H9 (cell line): ENCODE measurements around the gene BCO1. TPM values are rescaled to one million over a fixed set of nuclear protein-coding genes. Genes with fewer than 3 reads are reported as not detected.

Source experiments
- DNase-seq: peaks from one replicate; pipeline ENCODE4 v3.0.0-alpha.2; 2017
- H2AFZ ChIP-seq: one replicate; pipeline ENCODE4 v1.6.1; 2013; ENCODE audit warnings: mild to moderate bottlenecking, low read length, control low read depth, moderate library complexity
- H2AK5ac ChIP-seq: 2 replicates; pipeline ENCODE4 v1.6.1; 2013; ENCODE audit warnings: low read length, control low read depth, mixed read lengths; ENCODE audit not compliant: insufficient read length
- H2BK120ac ChIP-seq: one replicate; pipeline ENCODE4 v1.6.1; 2013; ENCODE audit warnings: low read depth, mild to moderate bottlenecking, low read length, control low read depth, inconsistent platforms; ENCODE audit not compliant: poor library complexity, severe bottlenecking
- H2BK12ac ChIP-seq: 2 replicates; pipeline ENCODE4 v1.6.1; 2013; ENCODE audit warnings: low read length, control low read depth, mixed read lengths, low read depth; ENCODE audit not compliant: insufficient read length
- H2BK15ac ChIP-seq: 2 replicates; pipeline ENCODE4 v1.6.1; 2013; ENCODE audit warnings: low read depth, low read length, control low read depth
- H2BK20ac ChIP-seq: one replicate; pipeline ENCODE4 v1.6.1; 2013; ENCODE audit warnings: low read depth, mild to moderate bottlenecking, low read length, control low read depth, inconsistent platforms; ENCODE audit not compliant: poor library complexity, severe bottlenecking
- H2BK5ac ChIP-seq: 2 replicates; pipeline ENCODE4 v1.6.1; 2013; ENCODE audit warnings: low read length, control low read depth, mixed read lengths; ENCODE audit not compliant: insufficient read length
- H3K14ac ChIP-seq: 2 replicates; pipeline ENCODE4 v1.6.1; 2013; ENCODE audit warnings: low read length, control low read depth; ENCODE audit not compliant: insufficient read depth
- H3K18ac ChIP-seq: 2 replicates; pipeline ENCODE4 v1.6.1; 2013; ENCODE audit warnings: low read depth, mild to moderate bottlenecking, mixed read lengths, low read length, control low read depth; ENCODE audit not compliant: insufficient read length
- H3K23ac ChIP-seq: 2 replicates; pipeline ENCODE4 v1.6.1; 2013; ENCODE audit warnings: low read length, control low read depth, mixed read lengths, low read depth; ENCODE audit not compliant: insufficient read length
- H3K23me2 ChIP-seq: 2 replicates; pipeline ENCODE4 v1.6.1; 2013; ENCODE audit warnings: low read depth, mild to moderate bottlenecking, mixed read lengths, low read length, control low read depth; ENCODE audit not compliant: insufficient read length, poor library complexity, severe bottlenecking
- H3K27ac ChIP-seq: 2 replicates; pipeline ENCODE4 v1.5.1; 2013; ENCODE audit warnings: low read length, control low read depth, mixed read lengths, low read depth; ENCODE audit not compliant: insufficient read length
- H3K27me3 ChIP-seq: 2 replicates; pipeline ENCODE4 v1.6.1; 2013; ENCODE audit warnings: low read length, control low read depth, inconsistent platforms; ENCODE audit not compliant: insufficient read depth
- H3K4ac ChIP-seq: 2 replicates; pipeline ENCODE4 v1.6.1; 2013; ENCODE audit warnings: low read depth, mild to moderate bottlenecking, control low read depth, inconsistent platforms, low read length, moderate library complexity
- H3K4me1 ChIP-seq: 2 replicates; pipeline ENCODE4 v1.6.1; 2013; ENCODE audit warnings: low read length, control low read depth, inconsistent platforms; ENCODE audit not compliant: insufficient read depth
- H3K4me2 ChIP-seq: 2 replicates; pipeline ENCODE4 v1.6.1; 2013; ENCODE audit warnings: low read length, control low read depth, mixed read lengths; ENCODE audit not compliant: insufficient read length, insufficient read depth
- H3K56ac ChIP-seq: 2 replicates; pipeline ENCODE4 v1.6.1; 2013; ENCODE audit warnings: low read depth, mild to moderate bottlenecking, mixed read lengths, low read length, control low read depth; ENCODE audit not compliant: insufficient read length
- H3K79me1 ChIP-seq: 2 replicates; pipeline ENCODE4 v1.6.1; 2013; ENCODE audit warnings: low read depth, mild to moderate bottlenecking, moderate library complexity, low read length, control low read depth, inconsistent platforms; ENCODE audit not compliant: insufficient read depth, poor library complexity, severe bottlenecking
- H3K79me2 ChIP-seq: 2 replicates; pipeline ENCODE4 v1.6.1; 2013; ENCODE audit warnings: low read length, control low read depth, inconsistent platforms; ENCODE audit not compliant: insufficient read depth
- H3K9ac ChIP-seq: 2 replicates; pipeline ENCODE4 v1.6.1; 2013; ENCODE audit warnings: low read length, control low read depth, mixed read lengths; ENCODE audit not compliant: insufficient read length; ENCODE audit errors: extremely low read depth
- H3K9me3 ChIP-seq: one replicate; pipeline ENCODE4 v1.6.1; 2013; ENCODE audit warnings: low read depth, low read length, inconsistent platforms; ENCODE audit not compliant: control insufficient read depth
- H3T11ph ChIP-seq: one replicate; pipeline ENCODE4 v1.6.1; 2013; ENCODE audit warnings: mild to moderate bottlenecking, low read length, control low read depth, inconsistent platforms
- H4K20me1 ChIP-seq: one replicate; pipeline ENCODE4 v1.6.1; 2013; ENCODE audit not compliant: control insufficient read depth, insufficient read length, insufficient read depth
- H4K5ac ChIP-seq: 2 replicates; pipeline ENCODE4 v1.6.1; 2013; ENCODE audit warnings: low read depth, mild to moderate bottlenecking, mixed read lengths, low read length, control low read depth; ENCODE audit not compliant: insufficient read length
- H4K8ac ChIP-seq: replicated peaks from 2 replicates; pipeline ENCODE4 v1.6.1; 2013; ENCODE audit warnings: low read length, control low read depth, mixed read lengths, low read depth; ENCODE audit not compliant: insufficient read length
- H4K91ac ChIP-seq: 2 replicates; pipeline ENCODE4 v1.6.1; 2013; ENCODE audit warnings: low read depth, mild to moderate bottlenecking, moderate library complexity, mixed read lengths, low read length, control low read depth; ENCODE audit not compliant: insufficient read length
- H3K27ac Mint-ChIP-seq, 3 experiments: 2 replicates in 2 of 3; 3 replicates in 1 of 3; pipeline ENCODE4 v1.8.0; 2020 to 2021; ENCODE audit warnings: mixed read lengths in 3 of 3, mild to moderate bottlenecking in 1 of 3, moderate library complexity in 1 of 3
- H3K27me3 Mint-ChIP-seq: 2 replicates; pipeline ENCODE4 v1.8.0; 2021; ENCODE audit warnings: low read depth, mild to moderate bottlenecking, moderate library complexity, mixed read lengths
- H3K36me3 Mint-ChIP-seq, 3 experiments: 2 replicates in 2 of 3; 3 replicates in 1 of 3; pipeline ENCODE4 v1.8.0; 2020 to 2021; ENCODE audit warnings: low read depth in 3 of 3, mixed read lengths in 3 of 3; ENCODE audit not compliant: insufficient read depth in 1 of 3
- H3K4me1 Mint-ChIP-seq, 2 experiments: 2 replicates each; pipeline ENCODE4 v1.8.0; 2020; ENCODE audit warnings: mixed read lengths in 2 of 2
- H3K4me3 Mint-ChIP-seq, 2 experiments: 2 replicates in 1 of 2; 3 replicates in 1 of 2; pipeline ENCODE4 v1.8.0; 2020 to 2021; ENCODE audit warnings: mild to moderate bottlenecking in 2 of 2, mixed read lengths in 2 of 2, moderate library complexity in 1 of 2
- H3K9me3 Mint-ChIP-seq, 2 experiments: 2 replicates in 1 of 2; 3 replicates in 1 of 2; pipeline ENCODE4 v1.8.0; 2020; ENCODE audit warnings: mild to moderate bottlenecking in 2 of 2, mixed read lengths in 2 of 2, moderate library complexity in 1 of 2
- CTCF ChIP-seq: fragments of 200-600 bp; sonication (generic); conservative IDR thresholded peaks from 3 replicates; pipeline ENCODE4 v1.8.0; 2021; ENCODE audit warnings: antibody characterized with exemption, mild to moderate bottlenecking
- WGBS: extraction: QIAGEN DNeasy Blood & Tissue Kit; methylation state at CpG from one replicate; pipeline ENCODE4 v1.1.7; 2013; ENCODE audit warnings: missing lambda C conversion rate, low lambda C conversion rate, mixed read lengths; ENCODE audit not compliant: insufficient read length; ENCODE audit errors: extremely low coverage; 5-methylcytosine and 5-hydroxymethylcytosine counted together
- total RNA-seq: library from RNA; stranded (reverse); gene quantifications from 2 replicates; pipeline ENCODE4 v1.2.1, GENCODE V29; 2021

The BCO1 gene
- total RNA-seq, 1 experiment from 2014 or later, result not detected

DNA sequence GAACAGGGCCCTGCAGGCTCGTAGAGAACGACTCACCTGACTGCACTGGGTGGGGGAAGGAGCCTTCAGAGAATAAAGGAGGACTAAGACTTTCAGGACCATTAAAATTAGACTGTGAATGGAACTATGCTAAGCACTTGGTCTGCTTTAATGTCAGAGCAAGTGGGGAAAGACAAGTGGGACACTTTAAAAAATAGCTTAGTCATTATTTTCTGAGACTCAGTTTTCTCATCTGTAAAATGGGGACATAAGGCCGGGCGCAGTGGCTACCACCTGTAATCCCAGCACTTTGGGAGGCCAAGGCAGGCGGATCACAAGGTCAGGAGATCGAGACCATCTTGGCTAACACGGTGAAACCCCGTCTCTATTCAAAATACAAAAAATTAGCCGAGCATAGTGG lies 19.3 kb upstream of the BCO1 start:
- H3K4me2 ChIP-seq, result no peak overlapping the region
- no peak overlapping the region for H4K91ac ChIP-seq
- H4K20me1 ChIP-seq, result no peaks in the 10 kb centered on the region
- H2BK120ac ChIP-seq, result no peak overlapping the region
- H2BK15ac ChIP-seq, result no peak overlapping the region
- no peaks in the 10 kb centered on the region for H3K9me3 ChIP-seq
- no peak overlapping the region for H3K23ac ChIP-seq
- no peak overlapping the region for H2BK20ac ChIP-seq
- H3K36me3 Mint-ChIP-seq, result no peaks in the 10 kb centered on the region
- H2BK5ac ChIP-seq, result no peak overlapping the region
- no peak overlapping the region for H3K14ac ChIP-seq
- H3K9ac ChIP-seq, result no peak overlapping the region
- H2AK5ac ChIP-seq, result no peak overlapping the region
- no peaks in the 10 kb centered on the region for H3K23me2 ChIP-seq
- H3K27ac Mint-ChIP-seq, result no peak overlapping the region
- TF ChIP-seq CTCF, result no peak
- H3K27ac ChIP-seq, result no peak overlapping the region
- H4K5ac ChIP-seq, result no peak overlapping the region
- no peak overlapping the region for H3T11ph ChIP-seq
- H3K4ac ChIP-seq, result no peak overlapping the region
- no peaks in the 10 kb centered on the region for H3K79me1 ChIP-seq
- H3K4me3 Mint-ChIP-seq, result no peak overlapping the region
- WGBS, result no CpG with 5 or more reads among the region's 9 CpGs
- no peak overlapping the region for H3K18ac ChIP-seq
- H3K79me2 ChIP-seq, result no peaks in the 10 kb centered on the region
- no peaks in the 10 kb centered on the region for H3K4me1 ChIP-seq
- H3K27me3 ChIP-seq, result no peaks in the 10 kb centered on the region
- H3K56ac ChIP-seq, result no peak overlapping the region
- H2AFZ ChIP-seq, result no peak overlapping the region
- no peak for DNase-seq
- no peak overlapping the region for H2BK12ac ChIP-seq
- no peaks in the 10 kb centered on the region for H3K9me3 Mint-ChIP-seq
- H3K27me3 Mint-ChIP-seq, result no peaks in the 10 kb centered on the region; the same call in 1 of the 2 replicates
- H4K8ac ChIP-seq, result no peak overlapping the region
- peaks cover 5 to 7% of the 10 kb centered on the region in 2 experiments for H3K4me1 Mint-ChIP-seq
